Measurements from ENCODE around the gene PPIP5K1. TPM values are rescaled to one million over a fixed set of nuclear protein-coding genes. Genes with fewer than 3 reads are reported as not detected.

The PPIP5K1 gene
- total RNA-seq, 1 experiment from 2014 or later = 50.9 TPM

DNA sequence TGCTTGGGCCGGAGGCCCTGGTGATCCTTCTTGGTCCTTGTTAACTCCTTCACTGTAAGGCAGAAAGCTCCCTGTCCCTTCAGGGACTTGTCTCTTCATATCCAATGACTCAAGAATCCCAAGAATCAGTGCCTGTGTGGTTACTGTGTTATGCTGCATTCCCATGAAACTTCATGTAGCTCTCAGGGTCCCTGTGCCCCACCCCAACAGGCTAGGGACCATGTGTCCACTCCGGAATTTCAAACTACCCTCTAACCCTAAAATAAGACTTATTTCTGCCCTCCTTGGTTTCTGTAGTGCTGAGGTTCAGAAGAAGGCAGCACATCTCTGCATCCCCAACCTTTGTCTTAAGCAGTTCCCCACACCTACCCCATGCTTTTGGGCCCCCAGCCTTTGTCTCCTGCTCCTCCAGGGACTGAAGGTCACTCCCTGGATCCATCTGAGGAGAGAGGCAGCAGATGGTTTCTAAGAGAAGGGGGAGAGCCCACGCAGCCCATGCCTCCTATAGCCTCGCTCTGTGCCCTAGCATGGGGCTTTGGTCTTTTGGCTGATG, 73.1 kb downstream of the PPIP5K1 start:
- CTCF ChIA-PET = interaction anchor here (0.6 kb wide), 1 partner anchor 23 kb away, joined by 4 read pairs; no protein-coding TSS in a partner anchor
- no peak overlapping the region for H3K4me3 ChIP-seq

DNA sequence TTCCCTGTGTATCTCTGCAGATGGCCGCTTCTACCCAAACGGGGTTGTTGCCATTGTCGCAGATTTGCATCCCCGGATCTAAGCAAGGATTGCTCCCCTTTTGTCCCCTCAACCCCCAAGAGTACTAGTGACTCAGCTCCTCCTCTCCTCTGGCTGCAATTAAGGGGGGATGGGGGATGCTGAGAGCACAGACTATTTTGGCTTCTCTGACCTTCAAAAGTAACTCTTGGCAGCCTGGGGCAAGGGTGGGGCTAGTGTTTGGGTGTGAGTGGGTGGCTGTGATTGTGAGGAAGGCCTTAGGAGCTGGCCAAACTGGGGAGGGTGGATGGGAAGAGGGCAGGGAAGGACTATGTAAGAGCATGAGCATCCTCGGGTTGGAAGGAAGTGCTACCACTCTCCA, 73.8 kb downstream of the PPIP5K1 start:
- DNase-seq = no peak
- H3K9me2 ChIP-seq (ENCODE audit: insufficient read depth) = no peaks in the 10 kb centered on the region
- H4K20me1 ChIP-seq (ENCODE audit: insufficient read depth) = no peaks in the 10 kb centered on the region
- 0 out of 2 replicates have a peak, but pooled peaks cover 8% of the 10 kb centered on the region for H3K27me3 ChIP-seq (ENCODE audit: insufficient read depth, low read depth)
- no peak overlapping the region for H3K4me3 ChIP-seq
- no peak overlapping the region for H3K4me2 ChIP-seq
- no peaks in the 10 kb centered on the region for H3K9me3 ChIP-seq (ENCODE audit: insufficient read depth, low read depth)
- H3F3A ChIP-seq (ENCODE audit: insufficient read depth, low read depth) = no peaks in the 10 kb centered on the region; the same call in 1 of the 2 replicates
- POLR2A ChIA-PET (ENCODE audit: unreplicated experiment) = no interaction called here
- H3K79me2 ChIP-seq (ENCODE audit: low read depth) = no peaks in the 10 kb centered on the region
- H3K4me1 ChIP-seq (replicated peaks; ENCODE audit: insufficient read depth) = 0 out of 2 replicates have a peak, but pooled peaks cover 2% of the 10 kb centered on the region
- no peaks in the 10 kb centered on the region for H3K36me3 ChIP-seq (ENCODE audit: low read depth)
- TF ChIP-seq, protein P1, sequence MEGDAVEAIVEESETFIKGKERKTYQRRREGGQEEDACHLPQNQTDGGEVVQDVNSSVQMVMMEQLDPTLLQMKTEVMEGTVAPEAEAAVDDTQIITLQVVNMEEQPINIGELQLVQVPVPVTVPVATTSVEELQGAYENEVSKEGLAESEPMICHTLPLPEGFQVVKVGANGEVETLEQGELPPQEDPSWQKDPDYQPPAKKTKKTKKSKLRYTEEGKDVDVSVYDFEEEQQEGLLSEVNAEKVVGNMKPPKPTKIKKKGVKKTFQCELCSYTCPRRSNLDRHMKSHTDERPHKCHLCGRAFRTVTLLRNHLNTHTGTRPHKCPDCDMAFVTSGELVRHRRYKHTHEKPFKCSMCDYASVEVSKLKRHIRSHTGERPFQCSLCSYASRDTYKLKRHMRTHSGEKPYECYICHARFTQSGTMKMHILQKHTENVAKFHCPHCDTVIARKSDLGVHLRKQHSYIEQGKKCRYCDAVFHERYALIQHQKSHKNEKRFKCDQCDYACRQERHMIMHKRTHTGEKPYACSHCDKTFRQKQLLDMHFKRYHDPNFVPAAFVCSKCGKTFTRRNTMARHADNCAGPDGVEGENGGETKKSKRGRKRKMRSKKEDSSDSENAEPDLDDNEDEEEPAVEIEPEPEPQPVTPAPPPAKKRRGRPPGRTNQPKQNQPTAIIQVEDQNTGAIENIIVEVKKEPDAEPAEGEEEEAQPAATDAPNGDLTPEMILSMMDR (conservative IDR thresholded peaks at IDR 0.05) = no peak
- TF ChIP-seq EZH2 (IDR thresholded peaks at IDR 0.05; ENCODE audit: low read depth) = no peak
- no TSS peak for BruUV-seq (replicated peaks)
- no peak overlapping the region for H3K27ac ChIP-seq
- H2AFZ ChIP-seq = no peak overlapping the region
- intact Hi-C loops (cut with micrococcal nuclease; ENCODE audit: unreplicated experiment) = no loop called here
- CTCF ChIA-PET = no interaction called here

More for the DNA sequence above, 73.1 kb downstream of the PPIP5K1 start:
- H2AFZ ChIP-seq = no peak overlapping the region
- H3F3A ChIP-seq (ENCODE audit: insufficient read depth, low read depth) = no peaks in the 10 kb centered on the region; the same call in 1 of the 2 replicates
- POLR2A ChIA-PET (ENCODE audit: unreplicated experiment) = no interaction called here
- no peak overlapping the region for H3K4me2 ChIP-seq
- no peaks in the 10 kb centered on the region for H3K4me1 ChIP-seq (replicated peaks; ENCODE audit: insufficient read depth)
- no peaks in the 10 kb centered on the region for H4K20me1 ChIP-seq (ENCODE audit: insufficient read depth)
- TF ChIP-seq EZH2 (IDR thresholded peaks at IDR 0.05; ENCODE audit: low read depth) = no peak
- TF ChIP-seq, protein P1 (conservative IDR thresholded peaks at IDR 0.05) = no peak
- H3K79me2 ChIP-seq (ENCODE audit: low read depth) = no peaks in the 10 kb centered on the region
- H3K36me3 ChIP-seq (ENCODE audit: low read depth) = no peaks in the 10 kb centered on the region
- no peaks in the 10 kb centered on the region for H3K9me2 ChIP-seq (ENCODE audit: insufficient read depth)
- H3K9me3 ChIP-seq (ENCODE audit: insufficient read depth, low read depth) = no peaks in the 10 kb centered on the region
- no peak overlapping the region for H3K27ac ChIP-seq
- DNase-seq = no peak
- no TSS peak for BruUV-seq (replicated peaks)
- 0 out of 2 replicates have a peak, but pooled peaks cover 8% of the 10 kb centered on the region for H3K27me3 ChIP-seq (ENCODE audit: insufficient read depth, low read depth)
- intact Hi-C loops (cut with micrococcal nuclease; ENCODE audit: unreplicated experiment) = no loop called here

DNA sequence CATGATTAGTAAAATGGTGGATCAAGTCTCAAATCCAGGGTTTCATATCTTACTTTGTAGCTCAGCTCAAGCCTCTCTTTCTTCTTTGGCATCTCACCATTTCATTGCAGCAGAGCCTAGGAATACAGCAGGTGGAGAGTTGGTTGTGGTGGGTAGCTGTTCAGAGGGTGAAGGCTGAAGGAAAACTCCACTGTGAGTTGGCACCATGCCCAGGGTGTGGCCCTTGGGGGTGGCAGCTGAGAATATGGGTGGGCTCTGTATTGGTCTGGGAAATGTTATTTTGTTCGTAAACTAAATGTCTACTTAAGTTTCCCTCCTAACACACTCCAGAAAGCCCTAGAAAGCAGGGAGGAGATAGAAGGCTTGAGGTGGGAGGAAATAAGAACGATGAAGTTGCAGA, 74.3 kb downstream of the PPIP5K1 start:
- H4K20me1 ChIP-seq (ENCODE audit: insufficient read depth) = no peaks in the 10 kb centered on the region
- H3F3A ChIP-seq (ENCODE audit: insufficient read depth, low read depth) = no peaks in the 10 kb centered on the region; the same call in 1 of the 2 replicates
- no peak overlapping the region for H3K4me2 ChIP-seq
- no peaks in the 10 kb centered on the region for H3K36me3 ChIP-seq (ENCODE audit: low read depth)
- no TSS peak for BruUV-seq (replicated peaks)
- no peak overlapping the region for H2AFZ ChIP-seq
- DNase-seq = no peak
- intact Hi-C loops (cut with micrococcal nuclease; ENCODE audit: unreplicated experiment) = no loop called here
- no peaks in the 10 kb centered on the region for H3K9me2 ChIP-seq (ENCODE audit: insufficient read depth)
- ChIA-PET CTCF (no interaction called here), POLR2A (ENCODE audit: unreplicated experiment) (no interaction called here)
- H3K4me1 ChIP-seq (replicated peaks; ENCODE audit: insufficient read depth) = 0 out of 2 replicates have a peak, but pooled peaks cover 5% of the 10 kb centered on the region
- H3K9me3 ChIP-seq (ENCODE audit: insufficient read depth, low read depth) = no peaks in the 10 kb centered on the region
- no peaks in the 10 kb centered on the region for H3K79me2 ChIP-seq (ENCODE audit: low read depth)
- H3K27me3 ChIP-seq (ENCODE audit: insufficient read depth, low read depth) = 0 out of 2 replicates have a peak, but pooled peaks cover 8% of the 10 kb centered on the region
- H3K4me3 ChIP-seq = no peak overlapping the region
- TF ChIP-seq EZH2 (IDR thresholded peaks at IDR 0.05; ENCODE audit: low read depth) = no peak
- TF ChIP-seq, protein P1 (conservative IDR thresholded peaks at IDR 0.05) = no peak
- H3K27ac ChIP-seq = no peak overlapping the region
